HCT116 (cell line): ENCODE data around the gene TTYH2. TPM values are rescaled to one million over a fixed set of nuclear protein-coding genes. Genes with fewer than 3 reads are reported as not detected.
"Not testable (repeated sequence)": the region's sequence is repeated elsewhere in the genome, so short reads cannot be mapped to it uniquely, and the experiment has no call there.

Experiments used
- ATAC-seq: fragments of 200-7000 bp; cut with Tn5 transposase; 2 replicates; pipeline ENCODE4 v1.9.1; 2020; ENCODE audit warnings: mild to moderate bottlenecking, moderate library complexity
- BruUV-seq: library from RNA; stranded (reverse); fragments of 400-500 nt; replicated peaks from 2 replicates; lab custom pipeline; 2021; lab: Mats Ljungman, UMichigan
- CTCF ChIA-PET: fragments of 300-600 bp; sonication (Branson Sonifier 250); formaldehyde crosslinking; loops from one replicate; lab custom pipeline; 2021; ENCODE audit warnings: antibody characterized with exemption; lab: Charles Lee
- POLR2A ChIA-PET: fragments of 300-600, 350-600 bp; sonication (Branson Sonifier 250); formaldehyde crosslinking; loops from one replicate; lab custom pipeline; 2021; ENCODE audit warnings: antibody characterized with exemption; lab: Charles Lee
- RAD21 ChIA-PET, 2 experiments: fragments of 300-600 bp; sonication (Branson Sonifier 250); formaldehyde crosslinking; loops; one replicate each; lab custom pipeline; 2023; ENCODE audit warnings: low total read pairs in 2 of 2; ENCODE audit not compliant: uncharacterized antibody in 2 of 2, unreplicated experiment in 2 of 2, low non-redundant PET in 1 of 2; lab: Charles Lee
- DNase-seq: peaks from one replicate; pipeline ENCODE4 v3.0.0-alpha.2; 2010; ENCODE audit warnings: low read depth, low spot score
- H2AFZ ChIP-seq: fragments of 200-600 bp; shearing (Covaris generic), sonication (generic); 2 replicates; pipeline ENCODE4 v1.6.1; 2017; ENCODE audit warnings: low read depth, mixed run types, mixed read lengths, antibody characterized with exemption, low read length; ENCODE audit not compliant: poor library complexity, severe bottlenecking
- H3K27ac ChIP-seq: 2 replicates; pipeline ENCODE4 v1.5.1; 2012; ENCODE audit warnings: low read depth, low read length
- H3K27me3 ChIP-seq: fragments of 200-600 bp; sonication (generic); 2 replicates; pipeline ENCODE4 v1.6.1; 2016; ENCODE audit warnings: mixed run types, low read length, mixed read lengths; ENCODE audit not compliant: insufficient read depth
- H3K36me3 ChIP-seq, 2 experiments: fragments of 200-500 bp in 1 of 2; fragments of 200-600 bp in 1 of 2; sonication (Bioruptor generic) in 1 of 2; sonication (generic) in 1 of 2; 2 replicates each; pipeline versions ENCODE4 v1.5.1 to v1.6.1; 2014 to 2016; ENCODE audit warnings: low read length in 2 of 2, inconsistent platforms in 1 of 2, mixed read lengths in 1 of 2, mixed run types in 1 of 2; ENCODE audit not compliant: insufficient read depth in 2 of 2, control insufficient read depth in 1 of 2
- H3K4me1 ChIP-seq, 2 experiments: fragments of 200-600 bp in 1 of 2; sonication (generic) in 1 of 2; 2 replicates each; pipeline versions ENCODE4 v1.5.1 to v1.6.1; 2012 to 2017; ENCODE audit warnings: low read length in 2 of 2, inconsistent platforms in 1 of 2, mild to moderate bottlenecking in 1 of 2, mixed read lengths in 1 of 2, mixed run types in 1 of 2, moderate library complexity in 1 of 2; ENCODE audit not compliant: insufficient read depth in 2 of 2, control insufficient read depth in 1 of 2
- H3K4me2 ChIP-seq: fragments of 200-600 bp; sonication (generic); 2 replicates; pipeline ENCODE4 v1.6.1; 2017; ENCODE audit warnings: mixed run types, low read length, mixed read lengths
- H3K4me3 ChIP-seq, 2 experiments: fragments of 200-600 bp in 1 of 2; sonication (generic) in 1 of 2; replicated peaks in 1 of 2; 2 replicates each; pipeline ENCODE4 v1.5.1; 2011 to 2016; ENCODE audit warnings: low read length in 2 of 2, control low read depth in 1 of 2, low read depth in 1 of 2, mild to moderate bottlenecking in 1 of 2, mixed read lengths in 1 of 2, mixed run types in 1 of 2
- H3K79me2 ChIP-seq: fragments of 200-600 bp; sonication (generic); 2 replicates; pipeline ENCODE4 v1.6.1; 2017; ENCODE audit warnings: mild to moderate bottlenecking, mixed run types, low read length, moderate library complexity, mixed read lengths; ENCODE audit not compliant: insufficient read depth
- H3K9ac ChIP-seq: fragments of 200-600 bp; sonication (generic); 2 replicates; pipeline ENCODE4 v1.6.1; 2016; ENCODE audit warnings: low read length, mixed read lengths
- H3K9me2 ChIP-seq: fragments of 200-600 bp; sonication (generic), shearing (Covaris generic); 2 replicates; pipeline ENCODE4 v1.6.1; 2017; ENCODE audit warnings: mixed run types, mild to moderate bottlenecking, moderate library complexity; ENCODE audit not compliant: insufficient read depth
- H3K9me3 ChIP-seq, 2 experiments: fragments of 200-500 bp in 1 of 2; fragments of 200-600 bp in 1 of 2; sonication (Bioruptor generic) in 1 of 2; sonication (generic) in 1 of 2; 2 replicates each; pipeline ENCODE4 v1.6.1; 2014 to 2017; ENCODE audit warnings: low read length in 2 of 2, mixed read lengths in 2 of 2, inconsistent platforms in 1 of 2, low read depth in 1 of 2, mild to moderate bottlenecking in 1 of 2, mixed run types in 1 of 2, moderate library complexity in 1 of 2; ENCODE audit not compliant: control insufficient read depth in 1 of 2, insufficient read depth in 1 of 2
- H4K20me1 ChIP-seq: fragments of 200-600 bp; sonication (generic), shearing (Covaris generic); 2 replicates; pipeline ENCODE4 v1.6.1; 2017; ENCODE audit warnings: mixed run types, mild to moderate bottlenecking, moderate library complexity; ENCODE audit not compliant: insufficient read depth
- EGR1 ChIP-seq: IDR thresholded peaks from 2 replicates; pipeline ENCODE4 v1.6.1; 2012; ENCODE audit warnings: low read depth
- ELF1 ChIP-seq: IDR thresholded peaks from 2 replicates; pipeline ENCODE4 v1.6.1; 2012; ENCODE audit warnings: low read depth, borderline replicate concordance
- JUND ChIP-seq: IDR thresholded peaks from 2 replicates; pipeline ENCODE4 v1.6.1; 2012
- RAD21 ChIP-seq: IDR thresholded peaks from 2 replicates; pipeline ENCODE4 v1.6.1; 2012; ENCODE audit warnings: low read depth, mild to moderate bottlenecking
- SIN3A ChIP-seq: IDR thresholded peaks from 2 replicates; pipeline ENCODE4 v1.6.1; 2012; ENCODE audit warnings: low read depth
- SP1 ChIP-seq: IDR thresholded peaks from 2 replicates; pipeline ENCODE4 v1.6.1; 2012; ENCODE audit warnings: low read depth
- SRF ChIP-seq: IDR thresholded peaks from 2 replicates; pipeline ENCODE4 v1.6.1; 2012; ENCODE audit warnings: low read depth
- YY1 ChIP-seq: IDR thresholded peaks from 2 replicates; pipeline ENCODE4 v1.6.1; 2011; ENCODE audit warnings: low read length, low read depth, moderate library complexity, mild to moderate bottlenecking; ENCODE audit not compliant: insufficient replicate concordance; ENCODE audit errors: extremely low read depth
- ZNF274 ChIP-seq: fragments of 200-500 bp; sonication (Bioruptor generic); IDR thresholded peaks from 2 replicates; pipeline ENCODE4 v1.6.1; 2014; ENCODE audit warnings: mild to moderate bottlenecking, low read depth, low read length, inconsistent platforms
- intact Hi-C: fragments of 100-400 bp; cut with micrococcal nuclease; formaldehyde crosslinking; loops from 2 replicates; pipeline ENCODE4 v1.10.0; 2022
- total RNA-seq: library from RNA; stranded (reverse); gene quantifications from one replicate; pipeline ENCODE4 v1.2.1, GENCODE V29; 2021; ENCODE audit not compliant: unreplicated experiment
- TF ChIP-seq, protein P1 (sequence below): IDR thresholded peaks from 2 replicates; pipeline ENCODE4 v1.6.1; 2012

TTYH2 gene
- total RNA-seq, 1 experiment from 2014 or later: 10.8 TPM

DNA sequence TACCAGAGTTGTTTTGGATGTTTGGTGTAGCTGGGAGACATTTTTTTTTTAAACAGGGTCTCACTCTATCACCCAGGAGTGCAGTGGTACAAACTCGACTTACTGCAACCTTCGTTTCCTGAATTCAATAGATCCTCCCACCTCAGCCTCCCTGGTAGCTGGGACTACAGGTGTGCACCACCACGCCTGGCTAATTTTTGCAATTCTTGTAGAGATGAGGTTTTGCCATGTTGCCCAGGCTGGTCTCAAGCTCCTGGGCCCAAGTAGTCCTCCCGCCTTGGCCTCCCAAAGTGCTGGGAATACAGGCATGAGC lies 68.9 kb downstream of the TTYH2 start:
- H3K27ac ChIP-seq, H3K27me3 ChIP-seq, H3K9me3 ChIP-seq, ATAC-seq, H3K36me3 ChIP-seq, H3K4me2 ChIP-seq, POLR2A ChIA-PET, H4K20me1 ChIP-seq, H3K4me1 ChIP-seq, DNase-seq, BruUV-seq, H3K79me2 ChIP-seq, H3K9ac ChIP-seq, RAD21 ChIA-PET, H3K4me3 ChIP-seq, intact Hi-C loops, H3K9me2 ChIP-seq: not testable (repeated sequence)
- CTCF ChIA-PET: interaction anchor here (1.1 to 2.2 kb wide), 3 partner anchors 14 to 79 kb away, joined by 3 to 9 read pairs (median 4); partner anchors contain the start of gene BTBD17
- H2AFZ ChIP-seq: peak overlapping the region; percentile 42

DNA sequence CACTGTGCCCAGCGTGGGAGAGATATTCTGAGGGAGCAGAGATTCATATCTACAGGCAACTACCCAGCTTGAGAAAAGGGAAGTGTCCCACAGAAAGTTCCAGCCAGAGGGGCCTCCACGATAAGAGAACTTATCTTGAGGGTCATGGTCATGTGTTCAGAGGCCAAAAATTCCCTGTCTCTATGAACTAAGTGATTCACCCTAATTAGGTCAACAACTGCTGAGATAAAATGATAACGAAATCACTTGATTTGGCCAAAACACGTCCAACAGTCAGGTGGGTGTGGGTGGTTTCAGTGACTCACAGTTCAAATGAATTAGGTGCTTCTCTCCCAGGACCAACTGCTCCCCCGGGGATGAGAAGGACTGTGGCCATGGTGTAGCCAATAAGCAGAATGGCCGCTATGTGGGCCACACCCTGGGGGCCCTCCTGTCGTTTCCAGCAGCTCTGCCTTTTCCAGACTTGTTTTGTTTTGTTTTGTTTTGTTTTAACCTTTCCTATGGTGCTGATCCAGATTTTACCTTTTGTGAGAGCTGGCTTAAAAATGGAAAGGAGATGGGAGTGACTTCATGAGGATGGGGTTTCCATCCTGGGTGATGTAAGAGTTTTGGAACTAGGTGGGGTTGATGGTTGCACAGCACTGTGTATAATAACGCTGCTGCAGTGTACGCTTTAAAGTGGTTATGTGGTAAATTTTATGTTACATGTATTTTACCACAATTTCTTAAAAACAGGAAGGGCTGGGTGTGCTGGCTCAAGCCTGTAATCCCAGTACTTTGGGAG lies 69.4 kb downstream of the TTYH2 start:
- RAD21 ChIA-PET: no interaction called here
- H3K36me3 ChIP-seq: no peaks in the 10 kb centered on the region
- POLR2A ChIA-PET: no interaction called here

More for the DNA sequence above, 69.4 kb downstream of the TTYH2 start:
- Histone ChIP-seq H3K79me2 (no peaks in the 10 kb centered on the region), H3K4me2 (peak overlapping the region; percentile 39), H3K27me3 (no peaks in the 10 kb centered on the region), H3K9me3 (no peaks in the 10 kb centered on the region), H3K4me1 (peaks cover 5 to 10% of the 10 kb centered on the region in 2 experiments; a peak in 3 of 4 replicates), H4K20me1 (no peaks in the 10 kb centered on the region)
- BruUV-seq: no TSS peak
- DNase-seq (no peak), ATAC-seq (peak; percentile 47)
- intact Hi-C loops: no loop called here
- CTCF ChIA-PET: interaction anchor here (1.1 to 2.2 kb wide), 2 partner anchors 13 to 78 kb away, joined by 4 to 9 read pairs; partner anchors contain the start of gene BTBD17
- TF ChIP-seq, protein P1, sequence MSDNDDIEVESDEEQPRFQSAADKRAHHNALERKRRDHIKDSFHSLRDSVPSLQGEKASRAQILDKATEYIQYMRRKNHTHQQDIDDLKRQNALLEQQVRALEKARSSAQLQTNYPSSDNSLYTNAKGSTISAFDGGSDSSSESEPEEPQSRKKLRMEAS: no peak
- TF ChIP-seq EGR1 (peak; percentile 42; the same call in 1 of the 2 replicates), YY1 (no peak), SRF (no peak), ELF1 (no peak), ZNF274 (no peak), RAD21 (no peak), JUND (0 out of 2 replicates have a peak, but pooled peaks have one; percentile 15), SP1 (no peak), SIN3A (no peak)
- TF ChIP-seq, all 23 proteins: peak for 2
- Histone ChIP-seq H2AFZ (peak overlapping the region; percentile 42), H3K9ac (no peak overlapping the region), H3K27ac (no peak overlapping the region), H3K4me3 (no peak overlapping the region), H3K9me2 (no peaks in the 10 kb centered on the region)
